ENCODE measurements around the gene NUFIP1.

- TF ChIP-seq POLR2AphosphoS5 (IDR thresholded peaks at IDR 0.05; ENCODE audit: borderline replicate concordance, low read depth, low read length) (no peak), EZH2 (IDR thresholded peaks at IDR 0.05) (no peak)
Measured at GRCh38 chr13:44967704-44968433, 21.4 kb downstream of the NUFIP1 start.

All from SK-N-MC (cell line).